Vagina (tissue), 2 donors: ENCODE measurements around the gene B4GALNT3. TPM values are rescaled to one million over a fixed set of nuclear protein-coding genes. Genes with fewer than 3 reads are reported as not detected.

ENCODE experiments used
- DNase-seq, 2 donors: peaks; one replicate each; pipeline ENCODE4 v3.0.0-alpha.2; 2017; ENCODE audit errors: extremely low spot score in 2 of 2
- H3K27ac ChIP-seq: fragments of 200-600 bp; sonication (generic); one replicate; pipeline ENCODE4 v1.5.1; 2019
- H3K27me3 ChIP-seq: fragments of 200-600 bp; sonication (generic); one replicate; pipeline ENCODE4 v1.5.1; 2019
- H3K36me3 ChIP-seq, 2 donors: fragments of 200-600 bp; sonication (generic); one replicate each; pipeline ENCODE4 v1.5.1; 2017 to 2019
- H3K4me1 ChIP-seq: fragments of 200-600 bp; sonication (generic); one replicate; pipeline ENCODE4 v1.5.1; 2019
- H3K4me3 ChIP-seq, 2 donors: fragments of 200-600 bp; sonication (generic); 1 replicate in 1 of 2; 2 replicates in 1 of 2; pipeline ENCODE4 v1.5.1; 2016 to 2019
- H3K9me3 ChIP-seq: fragments of 200-600 bp; sonication (generic); one replicate; pipeline ENCODE4 v1.5.1; 2019
- CTCF ChIP-seq, 3 experiments: fragments of 450-650 bp in 2 of 3; fragments of 200-600 bp in 1 of 3; sonication (generic) in 1 of 3; IDR thresholded peaks; one replicate each; pipeline ENCODE4 v1.5.1; 2017 to 2019; ENCODE audit warnings: antibody characterized with exemption in 3 of 3, mild to moderate bottlenecking in 2 of 3, moderate library complexity in 2 of 3
- POLR2A ChIP-seq, 2 donors: fragments of 450-650 bp; IDR thresholded peaks; one replicate each; pipeline ENCODE4 v1.6.1; 2017; ENCODE audit warnings: antibody characterized with exemption in 2 of 2, mild to moderate bottlenecking in 2 of 2, moderate library complexity in 2 of 2
- POLR2AphosphoS5 ChIP-seq, 2 donors: sonication (generic); formaldehyde crosslinking; IDR thresholded peaks; one replicate each; pipeline ENCODE4 v1.9.0; 2017; ENCODE audit warnings: antibody characterized with exemption in 2 of 2, mild to moderate bottlenecking in 2 of 2, low read depth in 1 of 2; ENCODE audit not compliant: insufficient read depth in 1 of 2
- intact Hi-C: fragments of 100-400 bp; cut with DNase I; formaldehyde crosslinking; loops from one replicate; pipeline ENCODE4 v1.15.1; 2023
- total RNA-seq: library from RNA; depleted of rRNA; stranded (reverse); fragments of >200 nt; gene quantifications from one replicate; pipeline ENCODE4 v1.2.3, GENCODE V29; 2016

B4GALNT3 gene
- total RNA-seq, 1 donor from 2014 or later, result 13.3 TPM

- no peak for DNase-seq
- Histone ChIP-seq H3K4me3 (no peak overlapping the region), H3K4me1 (peaks cover 18% of the 10 kb centered on the region), H3K36me3 (no peaks in the 10 kb centered on the region), H3K27me3 (no peaks in the 10 kb centered on the region), H3K9me3 (no peaks in the 10 kb centered on the region), H3K27ac (peak overlapping the region; percentile 61)
- TF ChIP-seq CTCF (IDR thresholded peaks at IDR 0.05), result no peak
- intact Hi-C loops, result no loop called here
These were observed 72.3 kb downstream of the B4GALNT3 start for GRCh38 chr12:531951-532585.

GRCh38 chr12:532908-533565 is 73.3 kb downstream of the B4GALNT3 start:
- intact Hi-C loops, result no loop called here
- H3K27me3 ChIP-seq, result no peaks in the 10 kb centered on the region
- H3K27ac ChIP-seq, result peak overlapping the region; percentile 63
- H3K36me3 ChIP-seq, result no peaks in the 10 kb centered on the region
- H3K4me3 ChIP-seq, result no peak overlapping the region
- TF ChIP-seq POLR2AphosphoS5 (IDR thresholded peaks at IDR 0.05; ENCODE audit: insufficient read depth in 1 of 2, low read depth in 1 of 2) (peak in 1 of 2 donors; percentile 65), POLR2A (IDR thresholded peaks at IDR 0.05) (no peak)
- DNase-seq, result no peak
- peaks cover 19% of the 10 kb centered on the region for H3K4me1 ChIP-seq
- H3K9me3 ChIP-seq, result no peaks in the 10 kb centered on the region

GRCh38 chr12:533718-534117 is 74.0 kb downstream of the B4GALNT3 start:
- Histone ChIP-seq H3K4me1 (peaks cover 26% of the 10 kb centered on the region), H3K27ac (peak overlapping the region; percentile 63), H3K27me3 (no peaks in the 10 kb centered on the region), H3K9me3 (no peaks in the 10 kb centered on the region), H3K4me3 (no peak overlapping the region), H3K36me3 (no peaks in the 10 kb centered on the region)
- no peak for DNase-seq
- intact Hi-C loops, result no loop called here
- TF ChIP-seq POLR2AphosphoS5 (IDR thresholded peaks at IDR 0.05; ENCODE audit: insufficient read depth in 1 of 2, low read depth in 1 of 2) (no peak), POLR2A (IDR thresholded peaks at IDR 0.05) (no peak), CTCF (IDR thresholded peaks at IDR 0.05) (no peak)

GRCh38 chr12:534216-534615 is 74.5 kb downstream of the B4GALNT3 start:
- Histone ChIP-seq H3K4me3 (no peak overlapping the region), H3K4me1 (peaks cover 30% of the 10 kb centered on the region), H3K36me3 (no peaks in the 10 kb centered on the region), H3K9me3 (no peaks in the 10 kb centered on the region), H3K27ac (peak overlapping the region; percentile 63), H3K27me3 (no peaks in the 10 kb centered on the region)
- intact Hi-C loops, result no loop called here
- no peak for DNase-seq
- no peak for TF ChIP-seq POLR2AphosphoS5 (IDR thresholded peaks at IDR 0.05; ENCODE audit: insufficient read depth in 1 of 2, low read depth in 1 of 2)

GRCh38 chr12:535396-535795 is 75.7 kb downstream of the B4GALNT3 start:
- Histone ChIP-seq H3K4me1 (peaks cover 37% of the 10 kb centered on the region), H3K4me3 (no peak overlapping the region), H3K36me3 (no peaks in the 10 kb centered on the region), H3K9me3 (no peaks in the 10 kb centered on the region), H3K27me3 (no peaks in the 10 kb centered on the region), H3K27ac (no peak overlapping the region)
- no peak for TF ChIP-seq POLR2A (IDR thresholded peaks at IDR 0.05)
- intact Hi-C loops, result no loop called here
- no peak for DNase-seq

GRCh38 chr12:536751-537245 is 77.1 kb downstream of the B4GALNT3 start:
- Histone ChIP-seq H3K9me3 (no peaks in the 10 kb centered on the region), H3K4me1 (peaks cover 49% of the 10 kb centered on the region), H3K27ac (peak overlapping the region; percentile 47), H3K27me3 (no peaks in the 10 kb centered on the region), H3K4me3 (no peak overlapping the region), H3K36me3 (no peaks in the 10 kb centered on the region)
- DNase-seq, result no peak
- no peak for TF ChIP-seq POLR2A (IDR thresholded peaks at IDR 0.05)
- no peak for TF ChIP-seq CTCF (IDR thresholded peaks at IDR 0.05)
- TF ChIP-seq POLR2AphosphoS5 (IDR thresholded peaks at IDR 0.05; ENCODE audit: insufficient read depth in 1 of 2, low read depth in 1 of 2), result no peak
- intact Hi-C loops, result no loop called here
